HG02763 (cell line): ENCODE results near the gene HSD17B2.
"Not testable (repeated sequence)": the region's sequence is repeated elsewhere in the genome, so short reads cannot be mapped to it uniquely, and the experiment has no call there.

Source experiments
- ATAC-seq: cut with Tn5 transposase; IDR thresholded peaks from one replicate; pipeline ENCODE4 v1.9.1; 2021; ENCODE audit warnings: mild to moderate bottlenecking, moderate library complexity; ENCODE audit not compliant: unreplicated experiment

HSD17B2 gene

GRCh38 chr16:82118749-82119148, 83.7 kb downstream of the HSD17B2 start:
- ATAC-seq: no peak

DNA sequence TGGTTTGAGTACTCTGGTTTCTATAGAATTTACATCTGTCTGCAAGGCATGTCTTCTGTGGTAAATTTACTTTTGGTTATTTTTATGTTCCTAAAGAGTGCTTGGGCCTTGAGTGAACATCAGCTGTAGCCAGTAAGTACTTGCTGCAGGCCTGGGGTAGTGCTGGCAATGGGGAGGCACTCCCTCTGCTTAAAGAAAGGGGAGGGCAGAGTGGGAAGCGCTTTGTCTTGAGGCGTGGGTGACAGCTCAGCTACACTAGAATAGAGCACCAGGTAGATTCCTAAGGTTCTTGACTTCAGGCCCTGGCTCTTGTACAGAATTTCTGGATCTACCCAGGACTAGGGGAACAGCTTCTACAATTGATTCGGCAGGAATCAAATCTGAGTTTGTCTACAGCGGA, 84.4 kb downstream of the HSD17B2 start:
- ATAC-seq: no peak

- ATAC-seq: no peak
Observed at GRCh38 chr16:82124651-82125050, 89.6 kb downstream of the HSD17B2 start.

DNA sequence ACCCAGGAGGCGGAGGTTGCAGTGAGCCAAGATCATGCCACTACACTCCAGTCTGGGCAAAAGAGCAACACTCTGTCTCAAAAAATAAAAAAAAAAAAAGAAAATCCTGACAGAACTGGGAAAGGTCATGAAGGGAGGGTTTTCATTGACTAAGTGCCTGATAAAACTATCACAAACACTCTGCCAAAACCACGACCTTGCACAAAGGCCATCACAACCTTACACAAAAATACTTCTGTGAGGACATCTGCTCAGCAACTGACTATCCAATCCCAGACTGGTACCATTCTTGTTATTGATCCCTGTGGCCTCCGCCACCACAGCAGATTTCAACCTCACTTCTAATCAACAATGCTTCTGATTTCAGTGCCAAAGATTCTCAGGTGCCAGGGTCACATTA, 94.8 kb downstream of the HSD17B2 start:
- ATAC-seq: no peak

DNA sequence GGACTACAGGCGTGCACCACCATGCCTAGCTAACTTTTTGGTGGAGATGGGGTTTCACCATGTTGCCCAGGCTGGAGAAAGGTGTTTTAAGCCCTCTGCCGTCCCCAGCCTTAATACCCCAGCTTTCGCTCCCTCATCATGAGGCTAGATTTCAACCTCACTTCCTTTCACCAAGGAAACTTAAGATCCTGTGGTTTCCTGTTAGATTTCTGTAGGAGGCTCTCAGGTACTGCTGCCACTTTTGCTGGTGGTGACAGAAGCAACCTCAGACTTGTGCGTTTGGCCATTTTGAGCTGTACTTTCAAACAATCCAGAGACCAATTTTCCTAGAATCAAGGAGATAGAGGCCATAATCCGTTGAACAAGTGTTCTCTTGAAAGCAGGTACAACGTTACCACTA, 98.7 kb downstream of the HSD17B2 start:
- no peak for ATAC-seq

DNA sequence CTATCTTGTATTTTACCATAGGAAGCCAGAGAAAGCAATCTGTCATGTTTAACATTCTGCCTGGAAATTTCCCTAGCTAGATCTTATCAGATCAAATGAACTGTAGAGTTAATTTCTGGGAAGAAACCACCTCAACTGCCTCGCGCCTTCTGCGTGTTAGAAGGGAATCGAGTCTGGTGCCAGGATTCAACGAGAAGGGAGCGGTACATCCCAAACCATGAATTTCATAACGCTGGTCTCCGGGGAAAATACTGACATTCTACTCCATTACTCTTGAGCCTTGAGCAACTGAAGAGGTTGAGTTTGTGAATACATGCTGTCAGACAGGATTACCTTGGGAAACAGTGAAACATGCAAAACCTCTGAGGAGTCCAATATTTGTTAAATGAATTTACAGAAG, 99.8 kb downstream of the HSD17B2 start:
- ATAC-seq: no peak

DNA sequence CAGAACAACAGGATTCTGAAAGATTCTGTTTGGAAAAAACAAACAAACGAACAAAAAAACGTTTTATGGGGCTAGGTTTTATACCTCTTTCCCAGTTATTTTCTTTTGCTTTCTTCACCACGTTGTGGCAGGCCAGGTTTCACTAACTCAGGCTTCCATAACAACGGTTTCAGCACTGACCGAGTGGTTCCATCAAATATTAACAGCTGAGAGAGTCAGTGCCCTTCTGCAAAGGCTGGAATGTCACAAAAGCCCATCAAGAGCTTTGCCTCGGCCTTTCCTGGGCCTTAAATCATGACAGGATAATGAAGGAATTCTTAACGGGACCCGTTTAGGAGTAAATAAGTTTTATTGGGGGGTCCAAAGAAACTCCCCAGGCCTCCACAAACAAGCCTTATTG, 100.8 kb downstream of the HSD17B2 start:
- ATAC-seq: no peak

GRCh38 chr16:82136956-82137821, 102.1 kb downstream of the HSD17B2 start:
- ATAC-seq: no peak

GRCh38 chr16:82137822-82138167, 102.7 kb downstream of the HSD17B2 start:
- no peak for ATAC-seq

DNA sequence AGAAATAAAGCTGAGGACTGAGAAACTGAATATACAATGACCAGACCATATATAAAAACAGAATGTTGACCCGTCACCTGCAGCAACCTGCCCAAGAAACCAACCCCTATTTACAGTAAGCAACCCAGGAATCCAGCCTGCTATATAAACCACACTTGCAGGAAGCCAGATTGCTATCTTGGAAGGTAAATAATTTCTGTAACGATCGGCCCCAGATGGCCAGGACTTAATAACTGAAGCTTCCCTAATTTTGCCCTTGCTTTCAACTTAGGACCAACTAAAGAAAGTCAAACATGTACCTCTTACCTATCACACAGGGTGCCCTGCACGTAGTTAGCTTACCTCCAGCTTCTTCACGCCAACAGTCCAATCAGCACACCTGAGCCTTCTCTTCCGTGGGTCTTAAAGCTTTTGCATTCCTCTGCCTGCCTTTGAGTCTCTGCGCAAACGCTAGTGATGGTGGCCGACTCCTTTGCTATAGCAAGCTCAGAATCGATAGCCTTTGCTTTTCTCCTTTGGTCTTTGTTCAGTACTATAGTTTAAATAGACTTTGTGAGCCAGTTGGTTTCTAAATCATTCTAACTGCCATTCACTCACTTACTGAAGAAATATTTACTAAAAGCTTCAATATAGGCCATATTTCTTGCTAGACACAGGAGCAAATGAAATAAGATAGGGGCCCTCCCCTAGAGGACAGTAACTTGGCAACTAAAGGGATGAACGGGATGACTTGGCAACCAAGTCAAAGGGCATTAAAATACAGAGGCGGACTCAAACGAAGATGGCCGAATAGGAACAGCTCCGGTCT, 103.6 kb downstream of the HSD17B2 start:
- ATAC-seq: no peak

DNA sequence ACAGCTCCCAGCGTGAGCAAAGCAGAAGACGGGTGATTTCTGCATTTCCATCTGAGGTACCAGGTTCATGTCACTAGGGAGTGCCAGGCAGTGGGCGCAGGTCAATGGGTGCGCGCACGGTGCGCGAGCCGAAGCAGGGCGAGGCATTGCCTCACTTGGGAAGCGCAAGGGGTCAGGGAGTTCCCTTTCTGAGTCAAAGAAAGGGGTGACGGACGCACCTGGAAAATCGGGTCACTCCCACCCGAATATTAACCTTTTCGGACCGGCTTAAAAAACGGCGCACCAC, 104.2 kb downstream of the HSD17B2 start:
- ATAC-seq: not testable (repeated sequence)

DNA sequence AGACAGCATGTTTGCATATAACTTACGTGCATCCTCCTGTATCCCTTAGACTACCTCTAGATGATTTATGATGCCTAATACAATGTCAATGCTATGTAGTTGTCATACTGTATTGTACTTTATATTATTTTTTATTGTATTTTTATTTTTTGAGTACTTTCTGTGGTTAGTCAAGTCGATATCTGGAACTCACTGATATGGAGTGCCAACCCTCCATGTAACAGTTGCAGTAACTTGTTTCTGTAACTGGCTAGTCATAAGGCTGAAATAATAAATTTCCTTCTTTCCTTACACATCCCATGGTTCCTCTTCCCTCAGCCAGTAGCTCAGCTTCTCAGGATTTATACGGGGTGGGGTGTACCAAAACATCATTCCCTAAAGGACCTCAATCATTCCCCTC, 111.5 kb downstream of the HSD17B2 start:
- no peak for ATAC-seq

GRCh38 chr16:82146957-82147356, 111.9 kb downstream of the HSD17B2 start:
- no peak for ATAC-seq

DNA sequence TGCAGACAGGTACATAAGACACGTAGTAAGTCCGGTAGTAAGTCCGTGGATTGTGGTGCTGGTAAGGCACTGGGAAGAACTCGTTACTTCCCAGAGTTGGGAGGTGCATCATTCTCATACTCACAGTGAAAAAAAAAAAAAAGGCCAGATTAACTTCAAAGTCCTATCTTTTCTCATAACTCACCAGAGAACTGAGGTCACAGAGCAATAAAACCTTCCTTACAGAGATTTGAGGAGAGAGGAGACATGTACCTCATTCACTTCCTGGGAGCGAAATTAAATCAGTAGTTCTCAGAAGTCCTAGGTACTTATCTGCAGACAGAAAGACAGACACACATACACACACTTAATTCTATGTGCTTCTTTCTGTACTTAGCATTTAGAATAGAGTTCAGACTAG, 112.5 kb downstream of the HSD17B2 start:
- ATAC-seq: no peak
